Fibroblast of mammary gland (primary cell): ENCODE data around the gene POU2AF1.

Experiments used
- DNase-seq: peaks from one replicate; pipeline ENCODE4 v3.0.0-alpha.2; 2010; ENCODE audit warnings: low read depth
- H3K4me3 ChIP-seq: 2 replicates; pipeline ENCODE4 v1.5.1; 2011; ENCODE audit warnings: low read depth, mild to moderate bottlenecking, low read length, moderate library complexity; ENCODE audit not compliant: control insufficient read depth
- CTCF ChIP-seq: conservative IDR thresholded peaks from 2 replicates; pipeline ENCODE4 v1.5.1; 2011; ENCODE audit warnings: low read depth, low read length, inconsistent platforms; ENCODE audit not compliant: control insufficient read depth, insufficient read depth

The POU2AF1 gene

GRCh38 chr11:111421251-111421650 lies 42.2 kb upstream of the POU2AF1 start:
- no peak for TF ChIP-seq CTCF
- no peak overlapping the region for H3K4me3 ChIP-seq
- no peak for DNase-seq

DNA sequence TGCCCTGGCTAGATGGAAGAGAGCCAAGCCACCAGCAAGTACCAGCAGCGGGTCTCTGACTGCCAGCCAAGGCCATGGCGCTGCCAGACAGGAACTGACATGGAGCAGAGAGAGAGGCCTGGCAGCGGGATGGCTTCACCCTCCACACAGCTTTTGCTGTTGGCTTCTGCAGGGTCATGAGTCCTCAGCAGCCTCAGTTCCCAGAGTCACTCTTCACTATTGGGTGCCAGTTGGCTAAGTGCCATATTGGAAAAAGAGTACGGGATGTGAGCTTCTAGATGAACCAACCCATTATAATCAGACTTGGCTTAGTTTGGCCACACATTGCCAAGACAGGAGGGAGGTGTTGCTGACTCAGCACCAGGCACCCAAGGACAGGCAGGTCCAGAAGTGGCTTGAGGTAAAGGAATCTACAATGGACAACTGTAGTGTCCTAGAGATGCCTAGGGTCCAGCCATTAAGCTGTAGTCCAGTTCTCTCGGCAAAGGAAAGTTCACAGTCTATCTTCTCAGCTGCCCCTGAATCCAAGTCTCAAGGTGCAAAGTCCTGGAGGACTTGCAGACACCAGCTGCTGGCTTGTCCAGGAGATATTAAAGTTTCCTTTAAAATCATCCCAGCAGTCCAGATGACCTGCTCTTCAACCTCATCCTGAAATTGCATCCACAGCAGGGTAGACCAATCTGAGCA lies 40.7 kb upstream of the POU2AF1 start:
- DNase-seq, result no peak
- no peak for TF ChIP-seq CTCF
- no peak overlapping the region for H3K4me3 ChIP-seq

DNA sequence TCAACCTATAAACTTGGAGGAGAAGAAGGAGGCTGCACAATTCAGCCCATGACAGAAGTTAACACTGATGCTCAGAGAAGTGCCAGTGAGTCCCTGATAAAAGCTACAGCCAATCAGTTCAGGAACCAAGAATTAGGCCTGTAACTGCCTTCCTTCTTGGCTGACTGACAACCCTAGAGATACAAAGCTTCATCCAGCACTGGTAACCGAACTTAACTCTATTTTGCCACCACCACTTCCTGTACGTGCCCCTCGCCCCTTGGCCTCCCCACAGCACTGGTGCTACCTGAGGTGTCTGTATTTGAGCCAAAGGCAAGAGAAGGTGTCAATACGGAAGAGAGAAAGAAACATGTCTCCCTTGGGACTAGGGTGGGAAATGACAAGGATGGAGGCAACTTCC lies 40.1 kb upstream of the POU2AF1 start:
- H3K4me3 ChIP-seq, result no peak overlapping the region
- TF ChIP-seq CTCF, result no peak

DNA sequence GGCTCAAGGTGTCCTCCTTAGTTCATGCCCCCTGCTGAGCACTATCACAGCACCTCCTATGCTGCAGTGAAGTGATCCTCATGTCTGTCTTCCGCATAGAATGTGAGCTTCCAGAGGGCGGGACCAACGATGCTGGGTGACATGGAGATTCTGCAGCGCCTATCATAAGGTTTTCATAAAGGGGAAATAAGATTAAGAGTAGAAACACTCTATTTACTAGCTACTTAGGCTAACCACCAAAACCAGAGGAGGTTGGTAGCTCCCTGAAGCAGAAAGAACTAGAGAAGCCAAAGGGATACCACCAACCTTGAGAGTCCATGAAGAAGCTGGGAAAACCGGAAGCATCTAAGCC lies 39.3 kb upstream of the POU2AF1 start:
- DNase-seq, result no peak
- no peak for TF ChIP-seq CTCF
- no peak overlapping the region for H3K4me3 ChIP-seq

More for the DNA sequence above, 40.1 kb upstream of the POU2AF1 start:
- DNase-seq, result no peak

DNA sequence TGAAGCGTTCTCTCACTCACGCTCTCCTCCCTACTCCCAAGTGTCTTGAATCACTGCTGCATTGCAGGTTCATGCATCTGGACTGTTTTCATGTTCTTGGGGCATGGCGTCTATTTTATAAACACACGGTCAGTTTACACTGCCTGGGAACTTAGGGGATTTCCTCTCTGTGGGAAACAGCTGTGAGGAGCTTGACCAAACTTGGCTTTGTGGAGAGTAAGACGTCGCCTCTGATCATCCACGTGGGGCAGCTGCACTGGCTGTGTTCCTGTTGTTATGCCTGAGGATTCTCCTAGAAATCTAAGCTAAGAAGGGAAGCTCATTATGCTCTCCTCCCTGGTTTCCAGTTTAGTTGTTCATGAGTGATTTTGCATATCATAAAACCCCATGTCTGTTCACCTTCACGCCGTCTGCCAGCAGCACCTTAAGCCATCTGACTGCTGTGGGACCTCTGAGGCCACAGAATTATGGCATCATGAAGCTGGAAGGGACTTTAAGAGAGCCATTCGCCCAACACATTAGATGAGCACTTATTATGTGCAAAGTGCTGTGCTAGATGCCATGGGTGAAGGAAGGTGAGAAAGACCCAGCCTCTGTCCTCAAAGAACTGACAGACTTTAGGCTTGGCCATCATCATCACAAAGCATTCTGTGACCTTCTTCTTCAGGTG lies 38.8 kb upstream of the POU2AF1 start:
- H3K4me3 ChIP-seq, result no peak overlapping the region
- TF ChIP-seq CTCF, result no peak
- peak; percentile 90 for DNase-seq

GRCh38 chr11:111417011-111417765 lies 38.1 kb upstream of the POU2AF1 start:
- no peak for TF ChIP-seq CTCF
- DNase-seq, result peak; percentile 18
- no peak overlapping the region for H3K4me3 ChIP-seq
